Upper lobe of left lung (tissue), 4 donors: ENCODE results near the gene RETREG2.
A peak's percentile ranks its signal among the peaks of the same experiment; 100 is the strongest.

Source experiments
- CTCF ChIP-seq, 6 experiments: fragments of 450-650 bp in 4 of 6; fragments of 200-600 bp in 2 of 6; sonication (generic) in 2 of 6; IDR thresholded peaks; one replicate each; pipeline ENCODE4 v1.5.1; 2016 to 2019; ENCODE audit warnings: antibody characterized with exemption in 6 of 6
- EP300 ChIP-seq, 4 donors: sonication (generic); formaldehyde crosslinking; IDR thresholded peaks; one replicate each; pipeline ENCODE4 v1.5.1; 2017; ENCODE audit warnings: antibody characterized with exemption in 4 of 4, control low read depth in 2 of 4
- POLR2A ChIP-seq, 4 donors: fragments of 450-650 bp; IDR thresholded peaks; one replicate each; pipeline ENCODE4 v1.5.1; 2016 to 2017; ENCODE audit warnings: antibody characterized with exemption in 4 of 4, mild to moderate bottlenecking in 2 of 4
- POLR2AphosphoS5 ChIP-seq, 2 donors: sonication (generic); formaldehyde crosslinking; IDR thresholded peaks; one replicate each; pipeline ENCODE4 v1.5.1; 2017; ENCODE audit warnings: antibody characterized with exemption in 2 of 2

DNA sequence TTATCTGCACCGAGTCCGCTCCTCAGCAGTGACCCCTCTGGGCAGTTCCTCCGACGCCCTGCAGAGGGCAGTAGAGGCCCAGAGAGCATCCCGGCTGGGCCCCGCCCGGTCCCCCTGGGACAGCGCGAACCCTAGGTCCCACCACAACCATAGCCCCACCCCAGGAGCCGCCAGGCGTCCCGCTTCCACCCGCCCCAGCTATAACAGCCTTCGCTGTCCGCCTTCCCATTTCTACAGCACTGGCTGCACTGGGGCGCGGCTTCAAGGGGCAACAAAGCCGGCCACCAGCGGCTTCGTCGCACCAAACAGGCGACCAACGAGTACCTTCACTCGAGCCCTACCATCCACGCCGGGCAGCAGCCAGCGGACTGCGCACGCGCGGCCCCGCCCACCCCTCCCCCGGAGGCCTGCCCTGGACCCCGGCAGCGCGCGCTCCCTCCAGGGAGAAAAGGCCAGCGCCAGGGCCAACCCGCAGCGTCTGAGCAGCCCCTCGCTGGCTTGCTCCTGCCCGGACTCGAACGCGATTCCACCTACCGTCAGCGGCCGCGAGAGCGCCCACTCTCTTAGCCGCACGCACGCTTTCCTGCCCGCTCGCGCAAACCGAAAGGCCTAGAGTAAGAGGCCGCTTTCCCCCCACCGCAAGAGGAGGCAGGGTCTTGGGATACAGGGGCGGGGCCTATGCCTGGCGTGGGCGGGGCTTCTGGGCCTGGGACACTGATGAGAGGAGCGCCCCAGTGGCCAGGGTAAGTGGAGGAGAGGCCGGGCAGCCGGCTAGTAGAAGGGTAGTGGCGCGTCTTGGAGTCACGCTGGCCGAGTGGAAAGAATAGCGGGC is 17.7 kb upstream of the RETREG2 start, which contains the start of gene NHEJ1:
- TF ChIP-seq CTCF (IDR thresholded peaks at IDR 0.05), result peak; percentile 96 to 99 (median 98)
- peak in 1 of 4 donors; percentile 84 for TF ChIP-seq POLR2A (IDR thresholded peaks at IDR 0.05)
- no peak for TF ChIP-seq EP300 (IDR thresholded peaks at IDR 0.05)
- peak; percentile 32 to 71 for TF ChIP-seq POLR2AphosphoS5 (IDR thresholded peaks at IDR 0.05)
